Sigmoid colon (tissue), 7 donors: ENCODE data around the gene PPP1R3F. TPM values are rescaled to one million over a fixed set of nuclear protein-coding genes. Genes with fewer than 3 reads are reported as not detected.

Experiments used
- DNase-seq: peaks from one replicate; pipeline ENCODE4 v3.0.0-alpha.2; 2019
- H3K27ac ChIP-seq, 4 donors: fragments of 200-600 bp; sonication (generic); one replicate each; pipeline ENCODE4 v1.5.1; 2016 to 2019; ENCODE audit warnings: mild to moderate bottlenecking in 1 of 4
- H3K27me3 ChIP-seq, 3 donors: fragments of 200-600 bp; sonication (generic); one replicate each; pipeline ENCODE4 v1.5.1; 2019; ENCODE audit warnings: mild to moderate bottlenecking in 1 of 3
- H3K36me3 ChIP-seq, 4 donors: fragments of 200-600 bp; sonication (generic); one replicate each; pipeline ENCODE4 v1.5.1; 2016 to 2019
- H3K4me1 ChIP-seq, 4 donors: fragments of 200-600 bp; sonication (generic); one replicate each; pipeline ENCODE4 v1.5.1; 2017 to 2019
- H3K4me3 ChIP-seq, 4 donors: fragments of 200-600 bp; sonication (generic); one replicate each; pipeline ENCODE4 v1.5.1; 2017 to 2019; ENCODE audit warnings: mild to moderate bottlenecking in 2 of 4, moderate library complexity in 1 of 4
- H3K9me3 ChIP-seq, 4 donors: fragments of 200-600 bp in 3 of 4; sonication (generic) in 3 of 4; one replicate each; pipeline versions ENCODE4 v1.5.1 to v1.6.1; 2013 to 2019
- CTCF ChIP-seq, 4 experiments: fragments of 450-650 bp in 3 of 4; fragments of 200-600 bp in 1 of 4; IDR thresholded peaks; one replicate each; pipeline ENCODE4 v1.5.1; 2016 to 2019; ENCODE audit warnings: antibody characterized with exemption in 4 of 4, mild to moderate bottlenecking in 3 of 4, moderate library complexity in 2 of 4
- EP300 ChIP-seq, 4 donors: sonication (generic); formaldehyde crosslinking; IDR thresholded peaks; one replicate each; pipeline ENCODE4 v1.6.1; 2017; ENCODE audit warnings: antibody characterized with exemption in 4 of 4
- POLR2A ChIP-seq, 2 donors: fragments of 450-650 bp; IDR thresholded peaks; one replicate each; pipeline ENCODE4 v1.6.1; 2016; ENCODE audit warnings: antibody characterized with exemption in 2 of 2, mild to moderate bottlenecking in 2 of 2, moderate library complexity in 2 of 2
- POLR2AphosphoS5 ChIP-seq, 4 donors: sonication (generic); formaldehyde crosslinking; IDR thresholded peaks; one replicate each; pipeline ENCODE4 v1.6.1; 2017; ENCODE audit warnings: antibody characterized with exemption in 4 of 4
- WGBS, 2 donors: extraction: QIAGEN DNeasy Blood & Tissue Kit; methylation state at CpG; one replicate each; pipeline ENCODE4 v1.1.7; 2013; 5-methylcytosine and 5-hydroxymethylcytosine counted together
- intact Hi-C: fragments of 100-400 bp; cut with DNase I; formaldehyde crosslinking; loops from one replicate; pipeline ENCODE4 v1.15.1; 2023
- polyA plus RNA-seq, 3 donors: library from polyadenylated mRNA; stranded (reverse); fragments of 200-250 nt; gene quantifications; one replicate each; pipeline ENCODE4 v1.2.3, GENCODE V29; 2013
- total RNA-seq, 4 donors: library from RNA; depleted of rRNA; stranded (reverse); fragments of >200 nt; gene quantifications; one replicate each; pipeline ENCODE4 v1.1.0, GENCODE V29; 2016
- donor health status: healthy with polysubstance abuse.
- donor health status: Bipolar disorder and iron deficiency.
- donor health status: healthy.

Gene PPP1R3F
- total and polyA plus RNA-seq, 7 donors = 2.2 to 13.7 (median 8.6) TPM

- intact Hi-C loops = no loop called here
- H3K4me3 ChIP-seq = no peak overlapping the region
- DNase-seq = no peak
- H3K9me3 ChIP-seq = no peaks in the 10 kb centered on the region
- H3K27ac ChIP-seq = no peak overlapping the region
- no peaks in the 10 kb centered on the region for H3K4me1 ChIP-seq
- TF ChIP-seq POLR2A (IDR thresholded peaks at IDR 0.05) = no peak
- no peak for TF ChIP-seq POLR2AphosphoS5 (IDR thresholded peaks at IDR 0.05)
- no peak for TF ChIP-seq EP300 (IDR thresholded peaks at IDR 0.05)
- no peak for TF ChIP-seq CTCF (IDR thresholded peaks at IDR 0.05)
- 86 to 98% methylated on average over 2 of the region's 2 CpGs for WGBS, 2 donors
- no peaks in the 10 kb centered on the region for H3K36me3 ChIP-seq
- H3K27me3 ChIP-seq = peaks cover 0 to 11% (median 7%) of the 10 kb centered on the region in 3 donors
These were observed 41.9 kb upstream of the PPP1R3F start for GRCh38 chrX:49227726-49228125.

GRCh38 chrX:49228185-49228584 lies 41.4 kb upstream of the PPP1R3F start:
- Histone ChIP-seq H3K9me3 (no peaks in the 10 kb centered on the region), H3K4me1 (no peaks in the 10 kb centered on the region), H3K4me3 (no peak overlapping the region), H3K36me3 (no peaks in the 10 kb centered on the region), H3K27me3 (peaks cover 0 to 11% (median 7%) of the 10 kb centered on the region in 3 donors), H3K27ac (no peak overlapping the region)
- TF ChIP-seq CTCF (IDR thresholded peaks at IDR 0.05) = no peak
- TF ChIP-seq POLR2A (IDR thresholded peaks at IDR 0.05) = no peak
- TF ChIP-seq EP300 (IDR thresholded peaks at IDR 0.05) = no peak
- no peak for TF ChIP-seq POLR2AphosphoS5 (IDR thresholded peaks at IDR 0.05)
- DNase-seq = no peak
- intact Hi-C loops = no loop called here
- WGBS, 2 donors = 91 to 95% methylated on average over 17 of the region's 17 CpGs

GRCh38 chrX:49230500-49231232 lies 38.9 kb upstream of the PPP1R3F start:
- H3K9me3 ChIP-seq = no peaks in the 10 kb centered on the region
- 1 to 3% methylated on average over 44 of the region's 44 CpGs for WGBS, 2 donors
- H3K4me1 ChIP-seq = no peaks in the 10 kb centered on the region
- peak; percentile 76 for DNase-seq
- H3K36me3 ChIP-seq = no peaks in the 10 kb centered on the region
- peak overlapping the region in 2 of 4 donors; percentile 7 to 46 for H3K27ac ChIP-seq
- H3K27me3 ChIP-seq = peaks cover 0 to 17% (median 7%) of the 10 kb centered on the region in 3 donors
- TF ChIP-seq POLR2AphosphoS5 (IDR thresholded peaks at IDR 0.05) (no peak), POLR2A (IDR thresholded peaks at IDR 0.05) (no peak), CTCF (IDR thresholded peaks at IDR 0.05) (no peak), EP300 (IDR thresholded peaks at IDR 0.05) (no peak)
- peak overlapping the region in 3 of 4 donors; percentile 24 to 29 (median 25) for H3K4me3 ChIP-seq
- intact Hi-C loops = no loop called here

GRCh38 chrX:49231333-49232000 lies 38.1 kb upstream of the PPP1R3F start:
- Histone ChIP-seq H3K4me3 (no peak overlapping the region), H3K4me1 (peaks cover 0 to 6% (median 2%) of the 10 kb centered on the region in 4 donors), H3K9me3 (no peaks in the 10 kb centered on the region), H3K27ac (no peak overlapping the region), H3K36me3 (no peaks in the 10 kb centered on the region), H3K27me3 (peaks cover 0 to 17% (median 7%) of the 10 kb centered on the region in 3 donors)
- no peak for DNase-seq
- 92 to 93% methylated on average over 10 of the region's 10 CpGs for WGBS, 2 donors
- TF ChIP-seq EP300 (IDR thresholded peaks at IDR 0.05) (no peak), CTCF (IDR thresholded peaks at IDR 0.05) (no peak), POLR2AphosphoS5 (IDR thresholded peaks at IDR 0.05) (no peak), POLR2A (IDR thresholded peaks at IDR 0.05) (no peak)
- intact Hi-C loops = no loop called here
